GM12891 (cell line): Measurements from ENCODE around the gene NFKB2.

Experiments
- POLR2A ChIP-seq: IDR thresholded peaks from 2 replicates; pipeline ENCODE4 v1.6.1; 2011; ENCODE audit warnings: low read depth, low read length, control low read depth
- POLR2AphosphoS5 ChIP-seq: IDR thresholded peaks from 2 replicates; pipeline ENCODE4 v1.6.1; 2011; ENCODE audit warnings: low read depth, low read length, control low read depth
- SPI1 ChIP-seq: IDR thresholded peaks from 2 replicates; pipeline ENCODE4 v1.6.1; 2011; ENCODE audit warnings: low read depth, low read length, control low read depth
- TAF1 ChIP-seq: IDR thresholded peaks from 2 replicates; pipeline ENCODE4 v1.6.1; 2011; ENCODE audit warnings: low read depth, low read length, control low read depth

GRCh38 chr10:102413053-102413705 lies 17.7 kb downstream of the NFKB2 start:
- TF ChIP-seq TAF1 (no peak), POLR2A (no peak), POLR2AphosphoS5 (no peak), SPI1 (no peak)
